ENCODE results near the gene UBA3. TPM values are rescaled to one million over a fixed set of nuclear protein-coding genes. Genes with fewer than 3 reads are reported as not detected.

UBA3 gene
- total RNA-seq, 4 donors from 2014 or later, result 39.1 to 78.8 (median 42.6) TPM

GRCh38 chr3:69008980-69009379 is 71.2 kb downstream of the UBA3 start:
- TF ChIP-seq CTCF (IDR thresholded peaks at IDR 0.05), result no peak
- no peak for DNase-seq (ENCODE audit: low spot score)
- ATAC-seq (ENCODE audit: low FRiP score), result no peak

- DNase-seq (ENCODE audit: low spot score) (no peak), ATAC-seq (ENCODE audit: low FRiP score) (no peak)
- TF ChIP-seq CTCF (IDR thresholded peaks at IDR 0.05), result no peak
These were observed 74.2 kb downstream of the UBA3 start for GRCh38 chr3:69005791-69006482.

- DNase-seq (ENCODE audit: low spot score) (no peak), ATAC-seq (ENCODE audit: low FRiP score) (no peak)
- TF ChIP-seq CTCF (IDR thresholded peaks at IDR 0.05), result no peak
These were observed 74.9 kb downstream of the UBA3 start for GRCh38 chr3:69005071-69005790.

Small RNA genes within 50 kb of the gene (small RNA-seq; reads per million reads assigned to genes)
- not detected for gene MIR3136

Other genes with a start within 250 kb of the UBA3 start
- not detected for gene TAFA4, start 147.8 kb downstream of the UBA3 start, total RNA-seq
- 10 to 100 TPM; 26.1 to 47.9 (median 37.6) TPM for gene EOGT, start 66.7 kb downstream of the UBA3 start, total RNA-seq
- 10 to 100 TPM; 27.6 to 41.8 (median 30.2) TPM for gene TMF1, start 28.0 kb downstream of the UBA3 start, total RNA-seq
- 100 to 1,000 TPM; 113 to 215 (median 199) TPM for gene ARL6IP5, start 4.6 kb upstream of the UBA3 start, total RNA-seq
- gene LMOD3, start 42.2 kb upstream of the UBA3 start, total RNA-seq, result not detected

All from omental fat pad (tissue), 4 donors.